Sigmoid colon (tissue), 7 donors: ENCODE results near the gene PAM16. TPM values are rescaled to one million over a fixed set of nuclear protein-coding genes. Genes with fewer than 3 reads are reported as not detected.
"Not testable (repeated sequence)": the region's sequence is repeated elsewhere in the genome, so short reads cannot be mapped to it uniquely, and the experiment has no call there.

ENCODE experiments used
- DNase-seq: peaks from one replicate; pipeline ENCODE4 v3.0.0-alpha.2; 2019
- H3K27ac ChIP-seq, 4 donors: fragments of 200-600 bp; sonication (generic); one replicate each; pipeline ENCODE4 v1.5.1; 2016 to 2019; ENCODE audit warnings: mild to moderate bottlenecking in 1 of 4
- H3K27me3 ChIP-seq, 3 donors: fragments of 200-600 bp; sonication (generic); one replicate each; pipeline ENCODE4 v1.5.1; 2019; ENCODE audit warnings: mild to moderate bottlenecking in 1 of 3
- H3K36me3 ChIP-seq, 4 donors: fragments of 200-600 bp; sonication (generic); one replicate each; pipeline ENCODE4 v1.5.1; 2016 to 2019
- H3K4me1 ChIP-seq, 4 donors: fragments of 200-600 bp; sonication (generic); one replicate each; pipeline ENCODE4 v1.5.1; 2017 to 2019
- H3K4me3 ChIP-seq, 4 donors: fragments of 200-600 bp; sonication (generic); one replicate each; pipeline ENCODE4 v1.5.1; 2017 to 2019; ENCODE audit warnings: mild to moderate bottlenecking in 2 of 4, moderate library complexity in 1 of 4
- H3K9me3 ChIP-seq, 4 donors: fragments of 200-600 bp in 3 of 4; sonication (generic) in 3 of 4; one replicate each; pipeline versions ENCODE4 v1.5.1 to v1.6.1; 2013 to 2019
- EP300 ChIP-seq, 4 donors: sonication (generic); formaldehyde crosslinking; IDR thresholded peaks; one replicate each; pipeline ENCODE4 v1.6.1; 2017; ENCODE audit warnings: antibody characterized with exemption in 4 of 4
- POLR2A ChIP-seq, 2 donors: fragments of 450-650 bp; IDR thresholded peaks; one replicate each; pipeline ENCODE4 v1.6.1; 2016; ENCODE audit warnings: antibody characterized with exemption in 2 of 2, mild to moderate bottlenecking in 2 of 2, moderate library complexity in 2 of 2
- POLR2AphosphoS5 ChIP-seq, 4 donors: sonication (generic); formaldehyde crosslinking; IDR thresholded peaks; one replicate each; pipeline ENCODE4 v1.6.1; 2017; ENCODE audit warnings: antibody characterized with exemption in 4 of 4
- WGBS, 2 donors: extraction: QIAGEN DNeasy Blood & Tissue Kit; methylation state at CpG; one replicate each; pipeline ENCODE4 v1.1.7; 2013; 5-methylcytosine and 5-hydroxymethylcytosine counted together
- intact Hi-C: fragments of 100-400 bp; cut with DNase I; formaldehyde crosslinking; loops from one replicate; pipeline ENCODE4 v1.15.1; 2023
- polyA plus RNA-seq, 3 donors: library from polyadenylated mRNA; stranded (reverse); fragments of 200-250 nt; gene quantifications; one replicate each; pipeline ENCODE4 v1.2.3, GENCODE V29; 2013
- total RNA-seq, 4 donors: library from RNA; depleted of rRNA; stranded (reverse); fragments of >200 nt; gene quantifications; one replicate each; pipeline ENCODE4 v1.1.0, GENCODE V29; 2016
- TF ChIP-seq, protein P1 (sequence below), 4 experiments: fragments of 450-650 bp in 3 of 4; fragments of 200-600 bp in 1 of 4; IDR thresholded peaks; one replicate each; pipeline ENCODE4 v1.5.1; 2016 to 2019; ENCODE audit warnings: antibody characterized with exemption in 4 of 4, mild to moderate bottlenecking in 3 of 4, moderate library complexity in 2 of 4
- donor health status: healthy with polysubstance abuse.
- donor health status: Bipolar disorder and iron deficiency.
- donor health status: healthy.

PAM16 gene
- total RNA-seq (10 to 100 TPM; 36.7 to 52.7 (median 43.6) TPM), polyA plus RNA-seq (10 to 100 TPM; 36.0 to 57.0 (median 49.0) TPM)

GRCh38 chr16:4350787-4351659 lies at the start of gene PAM16:
TSS of gene PAM16 (minus strand) at chr16:4351321. CDS start at chr16:4351234, 87 bp downstream.
- no peaks in the 10 kb centered on the region for H3K27me3 ChIP-seq

GRCh38 chr16:4399001-4399730 lies 48.0 kb upstream of the PAM16 start:
- no peak overlapping the region for H3K27ac ChIP-seq
- intact Hi-C loops: no loop called here
- no peaks in the 10 kb centered on the region for H3K27me3 ChIP-seq
- no peaks in the 10 kb centered on the region for H3K9me3 ChIP-seq
- peaks cover 0 to 13% (median 6%) of the 10 kb centered on the region in 4 donors for H3K4me1 ChIP-seq
- H3K4me3 ChIP-seq: no peak overlapping the region
- peaks cover 0 to 24% (median 7%) of the 10 kb centered on the region in 4 donors for H3K36me3 ChIP-seq
- DNase-seq: no peak
- TF ChIP-seq POLR2AphosphoS5 (IDR thresholded peaks at IDR 0.05) (no peak), EP300 (IDR thresholded peaks at IDR 0.05) (no peak), POLR2A (IDR thresholded peaks at IDR 0.05) (no peak)
- TF ChIP-seq, protein P1, sequence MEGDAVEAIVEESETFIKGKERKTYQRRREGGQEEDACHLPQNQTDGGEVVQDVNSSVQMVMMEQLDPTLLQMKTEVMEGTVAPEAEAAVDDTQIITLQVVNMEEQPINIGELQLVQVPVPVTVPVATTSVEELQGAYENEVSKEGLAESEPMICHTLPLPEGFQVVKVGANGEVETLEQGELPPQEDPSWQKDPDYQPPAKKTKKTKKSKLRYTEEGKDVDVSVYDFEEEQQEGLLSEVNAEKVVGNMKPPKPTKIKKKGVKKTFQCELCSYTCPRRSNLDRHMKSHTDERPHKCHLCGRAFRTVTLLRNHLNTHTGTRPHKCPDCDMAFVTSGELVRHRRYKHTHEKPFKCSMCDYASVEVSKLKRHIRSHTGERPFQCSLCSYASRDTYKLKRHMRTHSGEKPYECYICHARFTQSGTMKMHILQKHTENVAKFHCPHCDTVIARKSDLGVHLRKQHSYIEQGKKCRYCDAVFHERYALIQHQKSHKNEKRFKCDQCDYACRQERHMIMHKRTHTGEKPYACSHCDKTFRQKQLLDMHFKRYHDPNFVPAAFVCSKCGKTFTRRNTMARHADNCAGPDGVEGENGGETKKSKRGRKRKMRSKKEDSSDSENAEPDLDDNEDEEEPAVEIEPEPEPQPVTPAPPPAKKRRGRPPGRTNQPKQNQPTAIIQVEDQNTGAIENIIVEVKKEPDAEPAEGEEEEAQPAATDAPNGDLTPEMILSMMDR (IDR thresholded peaks at IDR 0.05): no peak
- 89 to 96% methylated on average over 9 of the region's 9 CpGs for WGBS, 2 donors

More at GRCh38 chr16:4350787-4351659, at the start of gene PAM16:
- DNase-seq: peak; percentile 98
- Histone ChIP-seq H3K4me3 (peak within 1 kb of the TSS; percentile 56 to 100 (median 78)), H3K36me3 (peaks cover 0 to 6% (median 0%) of the 10 kb centered on the region in 4 donors), H3K9me3 (no peaks in the 10 kb centered on the region), H3K4me1 (peaks cover 0 to 27% (median 19%) of the 10 kb centered on the region in 4 donors), H3K27ac (peak within 1 kb of the TSS; percentile 80 to 90 (median 84))
- 0 to 1% methylated on average over 81 of the region's 81 CpGs for WGBS, 2 donors
- TF ChIP-seq, protein P1 (IDR thresholded peaks at IDR 0.05): no peak
- TF ChIP-seq POLR2A (IDR thresholded peaks at IDR 0.05) (no peak), POLR2AphosphoS5 (IDR thresholded peaks at IDR 0.05) (peak; percentile 53 to 73 (median 66)), EP300 (IDR thresholded peaks at IDR 0.05) (no peak)
- intact Hi-C loops: no loop called here

GRCh38 chr16:4395055-4395726 lies 44.1 kb upstream of the PAM16 start:
- peaks cover 0 to 4% (median 0%) of the 10 kb centered on the region in 4 donors for H3K36me3 ChIP-seq

DNA sequence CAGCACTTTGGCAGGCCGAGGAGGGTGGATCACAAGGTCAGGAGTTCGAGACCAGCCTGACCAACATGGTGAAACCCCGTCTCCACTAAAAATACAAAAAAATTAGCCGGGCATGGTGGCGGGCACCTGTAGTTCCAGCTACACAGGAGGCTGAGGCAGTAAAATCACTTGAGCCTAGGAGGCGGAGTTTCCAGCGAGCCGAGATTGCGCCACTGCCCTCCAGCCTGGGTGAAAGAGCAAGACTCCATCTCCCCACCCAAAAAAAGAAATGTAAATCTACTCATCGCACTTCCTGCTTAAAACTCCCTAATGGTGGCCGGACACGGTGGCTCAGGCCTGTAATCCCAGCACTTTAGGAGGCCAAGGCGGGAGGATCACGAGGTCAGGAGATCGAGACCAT lies 42.7 kb upstream of the PAM16 start:
- Histone ChIP-seq H3K27ac (peak overlapping the region in 2 of 4 donors; percentile 61 to 64), H3K4me1 (peaks cover 0 to 28% (median 18%) of the 10 kb centered on the region in 4 donors)
- H3K4me3 ChIP-seq, intact Hi-C loops, H3K9me3 ChIP-seq, DNase-seq, H3K36me3 ChIP-seq, H3K27me3 ChIP-seq: not testable (repeated sequence)
- 96% methylated on average over 15 of the region's 15 CpGs for WGBS, 2 donors

More at GRCh38 chr16:4395055-4395726, 44.1 kb upstream of the PAM16 start:
- no peak for DNase-seq
- Histone ChIP-seq H3K9me3 (no peaks in the 10 kb centered on the region), H3K27ac (peak overlapping the region in 2 of 4 donors; percentile 61 to 64), H3K27me3 (no peaks in the 10 kb centered on the region), H3K4me3 (no peak overlapping the region), H3K4me1 (peaks cover 0 to 28% (median 18%) of the 10 kb centered on the region in 4 donors)
- WGBS, 2 donors: 84 to 88% methylated on average over 9 of the region's 9 CpGs
- intact Hi-C loops: no loop called here
- TF ChIP-seq EP300 (IDR thresholded peaks at IDR 0.05): no peak
- TF ChIP-seq POLR2AphosphoS5 (IDR thresholded peaks at IDR 0.05): no peak
- TF ChIP-seq, protein P1 (IDR thresholded peaks at IDR 0.05): no peak
- TF ChIP-seq POLR2A (IDR thresholded peaks at IDR 0.05): no peak
